SK-MEL-5 (cell line): ENCODE results near the gene KCNH3. TPM values are rescaled to one million over a fixed set of nuclear protein-coding genes. Genes with fewer than 3 reads are reported as not detected.
"Not testable (repeated sequence)": the region's sequence is repeated elsewhere in the genome, so short reads cannot be mapped to it uniquely, and the experiment has no call there.

Experiments
- DNase-seq: peaks from one replicate; pipeline ENCODE4 v3.0.0-alpha.2; 2016; ENCODE audit warnings: low read depth, low spot score
- in situ Hi-C: cut with HindIII; loops from 2 replicates; pipeline ENCODE4 v1.10.0; 2016; ENCODE audit warnings: low sequenced_read_pairs, high pct_unique_total_duplicates, low pct_unique_long_range_greater_than_20kb
- small RNA-seq, 2 experiments: library from RNA; depleted of rRNA; stranded (forward); fragments of <200 nt; gene quantifications; one replicate each; pipeline ENCODE3, GENCODE V24; 2014
- total RNA-seq: library from RNA; depleted of rRNA; stranded (reverse); fragments of >200 nt; shearing (Covaris generic); gene quantifications from 2 replicates; pipeline ENCODE4 v1.2.3, GENCODE V29; 2014; rRNA removed

KCNH3 gene
- total RNA-seq, 1 experiment from 2014 or later, result 0.66 TPM

GRCh38 chr12:49599961-49600360, 61.1 kb downstream of the KCNH3 start:
- in situ Hi-C loops, result no loop called here
- no peak for DNase-seq

DNA sequence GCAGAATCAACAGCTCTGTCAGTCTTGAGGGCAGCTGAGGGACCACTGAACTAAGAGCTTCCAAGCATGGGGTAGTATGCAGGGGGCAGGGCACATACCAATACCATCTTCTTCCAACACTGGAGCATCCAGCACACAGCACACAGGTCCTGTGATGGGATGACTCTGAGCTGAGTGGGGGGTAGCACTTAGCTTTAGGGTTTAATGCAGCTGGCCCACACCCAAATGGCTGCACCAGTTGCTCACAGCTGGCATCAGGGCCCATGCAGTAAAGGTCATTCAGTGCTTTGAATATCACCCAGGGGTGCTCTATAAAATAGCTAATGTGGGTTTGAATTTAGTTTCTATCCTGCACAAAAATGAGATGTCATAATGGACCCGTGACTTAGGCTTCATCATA, 64.9 kb downstream of the KCNH3 start:
- in situ Hi-C loops, result no loop called here
- no peak for DNase-seq

GRCh38 chr12:49604856-49605255, 66.0 kb downstream of the KCNH3 start:
- in situ Hi-C loops, result no loop called here
- no peak for DNase-seq

DNA sequence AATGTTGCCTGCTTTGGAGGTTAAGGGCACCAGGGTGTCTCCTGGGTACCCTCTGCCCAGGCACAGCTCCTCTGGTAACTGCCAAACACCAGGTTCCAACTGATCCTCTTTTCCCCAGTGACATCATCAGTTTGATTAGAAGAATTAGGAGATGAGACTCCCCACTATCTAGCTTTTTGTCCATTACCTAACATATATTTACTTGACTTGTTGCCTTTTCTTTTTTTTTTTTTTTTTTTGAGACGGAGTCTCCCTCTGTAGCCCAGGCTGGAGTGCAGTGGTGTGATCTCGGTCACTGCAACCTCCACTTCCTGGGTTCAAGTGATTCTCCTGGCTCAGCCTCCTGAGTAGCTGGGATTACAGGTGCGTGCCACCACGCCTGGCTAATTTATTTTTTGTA, 66.7 kb downstream of the KCNH3 start, which contains the start of gene FAM186B:
FAM186B (minus strand) TSS at position 101 of the 400 bp plus-strand sequence. CDS start 162 bp downstream, outside the sequence.
- in situ Hi-C loops, DNase-seq: not testable (repeated sequence)

Small RNA genes within 50 kb of the gene (small RNA-seq; reads per million reads assigned to genes)
- gene POLR2KP1 (0 reads per million in 2 experiments), gene RNU6-834P (0 reads per million in 2 experiments)

Other genes starting within 250 kb of the KCNH3 start
- not detected in 2 replicates for gene PRPH, start 243.9 kb upstream of the KCNH3 start, total RNA-seq
- 17.9 and 28.6 TPM in 2 replicates for gene TROAP, start 215.8 kb upstream of the KCNH3 start, total RNA-seq
- 3.5 and 3.6 TPM in 2 replicates for gene C1QL4, start 201.8 kb upstream of the KCNH3 start, total RNA-seq
- gene DNAJC22, start 192.1 kb upstream of the KCNH3 start, total RNA-seq, result 11.9 and 13.2 TPM in 2 replicates
- 57.0 and 71.5 TPM in 2 replicates for gene SPATS2, start 171.6 kb upstream of the KCNH3 start, total RNA-seq
- gene MCRS1, start 29.1 kb downstream of the KCNH3 start, total RNA-seq, result 42.5 and 45.2 TPM in 2 replicates
- gene FAM186B, start 66.6 kb downstream of the KCNH3 start, total RNA-seq, result 0.75 and 0.95 TPM in 2 replicates
- 13.3 and 16.4 TPM in 2 replicates for gene PRPF40B, start 84.5 kb downstream of the KCNH3 start, total RNA-seq
- gene FMNL3, start 168.4 kb downstream of the KCNH3 start, total RNA-seq, result 14.5 and 17.4 TPM in 2 replicates
- gene TMBIM6, start 202.5 kb downstream of the KCNH3 start, total RNA-seq, result 970 and 993 TPM in 2 replicates